ENCODE data around the gene KRT35.

DNA sequence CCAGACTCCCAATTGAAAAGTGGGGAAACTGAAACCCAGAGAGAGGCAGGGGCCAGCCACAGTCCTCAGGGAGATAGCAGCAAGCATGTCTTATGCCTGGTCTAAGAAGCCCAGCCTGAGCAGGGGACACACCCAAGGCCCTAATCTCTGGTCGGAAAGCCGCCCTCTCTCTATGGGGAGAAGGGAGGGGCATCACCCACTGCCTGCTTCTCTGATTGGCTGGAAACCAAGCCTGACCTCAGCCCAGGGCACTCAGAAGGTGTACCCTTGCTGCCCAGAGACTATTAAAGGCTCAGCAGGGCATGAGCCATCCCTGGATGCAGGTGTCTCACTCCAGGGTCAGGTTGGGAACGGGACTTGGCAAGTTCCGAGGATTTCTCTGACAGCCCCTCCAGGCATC lies 30.2 kb upstream of the KRT35 start:
- no peak for TF ChIP-seq POLR2A (IDR thresholded peaks at IDR 0.05; ENCODE audit: low read length)
- TF ChIP-seq GATA1 (IDR thresholded peaks at IDR 0.05; ENCODE audit: low read depth, low read length) = peak; percentile 26
